GM19239 (cell line): ENCODE results near the gene SCMH1.
"Not testable (repeated sequence)": the region's sequence is repeated elsewhere in the genome, so short reads cannot be mapped to it uniquely, and the experiment has no call there.

Source experiments
- DNase-seq: peaks from one replicate; pipeline ENCODE4 v3.0.0; 2011; ENCODE audit warnings: low spot score; ENCODE audit not compliant: insufficient read length
- FAIRE-seq: peaks from 2 replicates; lab custom pipeline; 2011; peaks lifted over from hg19 to GRCh38; lab: Jason Lieb, UNC

Gene SCMH1

GRCh38 chr1:41255978-41256377 is 13.9 kb upstream of the SCMH1 start:
- FAIRE-seq (no peak), DNase-seq (no peak)

GRCh38 chr1:41251120-41251519 is 9.0 kb upstream of the SCMH1 start:
- not testable (repeated sequence) for DNase-seq, FAIRE-seq

GRCh38 chr1:41249319-41249718 is 7.2 kb upstream of the SCMH1 start:
- no peak for DNase-seq
- no peak for FAIRE-seq

- DNase-seq (no peak), FAIRE-seq (no peak)
These were observed 4.5 kb upstream of the SCMH1 start for GRCh38 chr1:41246568-41246967.

- no peak for DNase-seq
- FAIRE-seq: no peak
These were observed 3.6 kb upstream of the SCMH1 start for GRCh38 chr1:41245659-41246058.

- FAIRE-seq (peak; percentile 66), DNase-seq (no peak)
These were observed 926 bp upstream of the SCMH1 start for GRCh38 chr1:41243079-41243385.

GRCh38 chr1:41242342-41243078 is 404 bp upstream of the SCMH1 start:
- no peak for FAIRE-seq

GRCh38 chr1:41241354-41241748 is 755 bp downstream of the SCMH1 start:
- FAIRE-seq: peak; percentile 65
- peak; percentile 66 for DNase-seq

More at GRCh38 chr1:41242342-41243078, 404 bp upstream of the SCMH1 start:
- DNase-seq: no peak

GRCh38 chr1:41240781-41241353 is 1.2 kb downstream of the SCMH1 start:
- no peak for DNase-seq
- FAIRE-seq: peak; percentile 86

- FAIRE-seq: peak; percentile 66
These were observed 2.0 kb downstream of the SCMH1 start for GRCh38 chr1:41239988-41240610.

GRCh38 chr1:41238311-41238988 is 3.7 kb downstream of the SCMH1 start:
- FAIRE-seq (no peak), DNase-seq (no peak)

More at GRCh38 chr1:41239988-41240610, 2.0 kb downstream of the SCMH1 start:
- no peak for DNase-seq

- no peak for FAIRE-seq
- DNase-seq: no peak
These were observed 5.3 kb downstream of the SCMH1 start for GRCh38 chr1:41236781-41237180.

- FAIRE-seq (no peak), DNase-seq (no peak)
These were observed 6.2 kb downstream of the SCMH1 start for GRCh38 chr1:41235893-41236292.

- FAIRE-seq (no peak), DNase-seq (no peak)
These were observed 8.4 kb downstream of the SCMH1 start for GRCh38 chr1:41233708-41234107.

GRCh38 chr1:41232305-41232704 is 9.8 kb downstream of the SCMH1 start:
- DNase-seq (no peak), FAIRE-seq (no peak)

- FAIRE-seq: no peak
- no peak for DNase-seq
These were observed 11.4 kb downstream of the SCMH1 start for GRCh38 chr1:41230656-41231055.

- not testable (repeated sequence) for FAIRE-seq
These were observed 12.9 kb downstream of the SCMH1 start for GRCh38 chr1:41229219-41229618.

GRCh38 chr1:41226815-41227434 is 15.2 kb downstream of the SCMH1 start:
- no peak for FAIRE-seq
- no peak for DNase-seq

More at GRCh38 chr1:41229219-41229618, 12.9 kb downstream of the SCMH1 start:
- DNase-seq: not testable (repeated sequence)

- FAIRE-seq (peak; percentile 77), DNase-seq (no peak)
These were observed 16.6 kb downstream of the SCMH1 start for GRCh38 chr1:41225495-41225894.

GRCh38 chr1:41222496-41222895 is 19.6 kb downstream of the SCMH1 start:
- FAIRE-seq (peak; percentile 86), DNase-seq (no peak)
